Heart left ventricle (tissue), 16 donors: ENCODE measurements around the gene RGPD4. TPM values are rescaled to one million over a fixed set of nuclear protein-coding genes. Genes with fewer than 3 reads are reported as not detected.
A peak's percentile ranks its signal among the peaks of the same experiment; 100 is the strongest.
"Not testable (repeated sequence)": the region's sequence is repeated elsewhere in the genome, so short reads cannot be mapped to it uniquely, and the experiment has no call there.

ENCODE experiments used
- ATAC-seq, 4 donors: fragments of 200-7000 bp; cut with Tn5 transposase; one replicate each; pipeline ENCODE4 v1.9.1; 2020 to 2022; ENCODE audit warnings: moderate library complexity in 4 of 4, mild to moderate bottlenecking in 3 of 4, moderate number of reproducible peaks in 1 of 4
- DNase-seq, 5 donors: peaks; one replicate each; pipeline ENCODE4 v3.0.0-alpha.2; 2020
- H3K27ac ChIP-seq, 12 donors: fragments of 200-600 bp; sonication (generic) in 4 of 12; one replicate each; pipeline versions ENCODE4 v1.5.0 to v1.8.0; 2016 to 2022; ENCODE audit warnings: mild to moderate bottlenecking in 2 of 12
- H3K27me3 ChIP-seq, 9 donors: fragments of 200-600 bp; sonication (generic) in 2 of 9; one replicate each; pipeline versions ENCODE4 v1.5.1 to v1.8.0; 2016 to 2022; ENCODE audit warnings: mild to moderate bottlenecking in 3 of 9
- H3K36me3 ChIP-seq, 9 donors: fragments of 200-600 bp; sonication (generic) in 2 of 9; one replicate each; pipeline versions ENCODE4 v1.5.0 to v1.8.0; 2018 to 2022; ENCODE audit warnings: mild to moderate bottlenecking in 2 of 9
- H3K4me1 ChIP-seq, 12 donors: fragments of 200-600 bp; sonication (generic) in 4 of 12; one replicate each; pipeline versions ENCODE4 v1.5.0 to v1.8.0; 2016 to 2022; ENCODE audit warnings: mild to moderate bottlenecking in 3 of 12
- H3K4me3 ChIP-seq, 12 donors: fragments of 200-600 bp; sonication (generic) in 4 of 12; one replicate each; pipeline versions ENCODE4 v1.5.0 to v1.8.0; 2017 to 2022; ENCODE audit warnings: mild to moderate bottlenecking in 9 of 12, moderate library complexity in 4 of 12
- H3K9me3 ChIP-seq, 12 donors: fragments of 200-600 bp; sonication (generic) in 4 of 12; one replicate each; pipeline versions ENCODE4 v1.5.0 to v1.8.0; 2016 to 2022; ENCODE audit warnings: mild to moderate bottlenecking in 1 of 12
- CTCF ChIP-seq, 12 donors: fragments of 200-600 bp; sonication (generic) in 4 of 12; IDR thresholded peaks; one replicate each; pipeline versions ENCODE4 v1.5.0 to v1.8.0; 2018 to 2022; ENCODE audit warnings: antibody characterized with exemption in 12 of 12, mild to moderate bottlenecking in 5 of 12
- POLR2A ChIP-seq, 2 donors: fragments of 450-650 bp; IDR thresholded peaks; one replicate each; pipeline ENCODE4 v1.6.1; 2017; ENCODE audit warnings: antibody characterized with exemption in 2 of 2, mild to moderate bottlenecking in 2 of 2, moderate library complexity in 2 of 2
- WGBS, 4 donors: extraction: QIAGEN DNeasy Blood & Tissue Kit in 2 of 4; methylation state at CpG; one replicate each; pipeline versions ENCODE4 v1.1.5 to v1.1.7; 2013 to 2018; 5-methylcytosine and 5-hydroxymethylcytosine counted together
- intact Hi-C, 10 donors: fragments of 100-400 bp; cut with DNase I; formaldehyde crosslinking; loops; one replicate each; pipeline versions ENCODE4 v1.11.1 to v1.14.2; 2022
- long read RNA-seq, 3 donors: library from polyadenylated mRNA; unstranded; transcript quantifications; one replicate each; pipeline ENCODE4 v2.0.0, GENCODE V29; 2020 to 2021
- polyA plus RNA-seq, 2 donors: library from polyadenylated mRNA; stranded (reverse); fragments of 200-250 nt; gene quantifications; one replicate each; pipeline ENCODE4 v1.2.3, GENCODE V29; 2013
- total RNA-seq, 9 donors: library from RNA; depleted of rRNA in 2 of 9; stranded (reverse); fragments of >200 nt in 2 of 9; fragmentation: NEBNext Ultra II Directional in 3 of 9; extraction: Animal tissue kit (Norgen Biotek cat#: 25700) in 3 of 9; gene quantifications; one replicate each; pipeline versions ENCODE4 v1.1.0 to v1.2.4, GENCODE V29; 2016 to 2023
- donor health status: ischemic (EF 13 %, LVEDD 7.1; RV severe dilation, severe dysfunction).
- donor health status: healthy with polysubstance abuse.
- donor health status: DM: no; HTN: yes; CAD: no.
- donor health status: DM: no; HTN: no; CAD: no.
- donor health status: ischemic (EF 25% LVEDD 6.9; RV normal size, moderate dysfunction).
- donor health status: ischemic (EF 25% LVEDD 5.7; RV mildly dilated, moderate dysfunction).
- donor health status: healthy.
- donor health status: DM: yes; HTN: yes; CAD: no.
- donor health status: ischemic (EF 35%, LVEDD 5.7; RV mildly dilated, moderate dysfunction).
- donor health status: nonischemic (EF 11% LVEDD 7.7; RV severe dilation, severe dysfunction).
- donor health status: DM: yes; HTN: yes; CAD: no.
- donor health status: PGD.
- donor health status: ischemic (EF 29% LVEDD 5.4; RV normal size, mild dysfunction).
- donor health status: nonischemic (EF 23%, LVEDD 6.1; RV moderate dilation, normal function).

Gene RGPD4
- under 1 TPM in 2 of 9 donors, not detected in 7; 0.05 to 0.11 TPM for total RNA-seq
- polyA plus RNA-seq, result not detected
- long read RNA-seq, donor 1, result 0 reads
- long read RNA-seq, donor 2, result 0 reads
- long read RNA-seq, donor 3, result 0 reads

DNA sequence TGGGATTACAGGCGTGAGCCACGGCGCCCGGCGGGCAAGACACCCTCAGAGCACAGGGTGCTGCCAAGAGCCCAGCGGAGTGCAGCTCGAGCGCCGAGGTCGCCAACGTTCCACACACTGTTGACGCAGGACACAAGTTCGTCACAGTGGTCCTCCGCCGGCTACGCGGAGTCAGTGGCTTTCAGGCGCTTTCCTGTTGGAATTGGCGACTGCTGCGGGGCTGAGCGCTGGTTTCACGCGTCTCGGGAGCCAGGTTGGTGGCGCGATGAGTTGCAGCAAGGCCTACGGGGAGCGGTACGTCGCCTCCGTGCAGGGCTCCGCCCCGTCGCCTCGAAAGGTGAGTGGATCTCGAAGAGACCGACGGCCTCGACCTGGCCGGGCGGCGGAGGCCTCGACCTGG, at the start of gene RGPD4:
Gene RGPD4, plus strand, starts transcription at position 144 of the 400 bp plus-strand sequence. Its CDS starts 122 bp downstream, at position 266.
- ATAC-seq, H3K4me1 ChIP-seq, H3K27me3 ChIP-seq, H3K4me3 ChIP-seq, H3K9me3 ChIP-seq, H3K27ac ChIP-seq, H3K36me3 ChIP-seq, intact Hi-C loops: not testable (repeated sequence)
- peak in 1 of 5 donors; percentile 56 for DNase-seq
- WGBS, 4 donors, result 92 to 96% (median 94%) methylated on average over 19 to 43 of the region's 43 CpGs

DNA sequence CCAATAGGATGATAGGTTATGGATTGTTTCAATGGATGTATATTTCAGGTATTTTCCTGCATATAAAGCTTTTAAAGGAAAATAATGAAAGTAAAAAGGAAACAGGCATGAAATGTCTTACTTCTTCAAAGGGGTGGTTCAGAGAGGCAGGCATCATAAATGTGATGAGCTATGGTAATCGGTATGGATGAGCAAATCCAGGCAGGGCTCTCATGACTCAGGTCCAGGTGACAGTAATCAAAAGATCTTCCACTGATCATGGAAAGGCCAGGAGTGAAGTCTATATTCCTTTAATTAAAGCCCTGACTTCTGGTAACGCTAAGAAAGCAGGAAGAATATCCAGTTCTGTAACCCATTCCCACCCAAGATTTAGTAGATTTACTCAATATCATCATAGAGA, 48.7 kb upstream of the RGPD4 start:
- 80 to 94% (median 88%) methylated on average over 2 of the region's 2 CpGs for WGBS, 4 donors
- no peak for ATAC-seq

GRCh38 chr2:107785756-107786155, 40.9 kb upstream of the RGPD4 start:
- intact Hi-C loops, result no loop called here
- 58 to 73% (median 61%) methylated on average over 1 of the region's 1 CpG for WGBS, 4 donors

More for the DNA sequence above, 48.7 kb upstream of the RGPD4 start:
- H3K9me3 ChIP-seq, result no peaks in the 10 kb centered on the region
- H3K4me1 ChIP-seq, result no peaks in the 10 kb centered on the region
- H3K27ac ChIP-seq, result no peak overlapping the region
- intact Hi-C loops, result no loop called here
- no peaks in the 10 kb centered on the region for H3K27me3 ChIP-seq
- H3K4me3 ChIP-seq, result no peak overlapping the region
- H3K36me3 ChIP-seq, result no peaks in the 10 kb centered on the region
- no peak for DNase-seq
- TF ChIP-seq CTCF (IDR thresholded peaks at IDR 0.05) (no peak), POLR2A (IDR thresholded peaks at IDR 0.05) (no peak)

GRCh38 chr2:107790837-107791236, 35.9 kb upstream of the RGPD4 start:
- WGBS, 4 donors, result 71 to 81% (median 76%) methylated on average over 1 of the region's 1 CpG

More at GRCh38 chr2:107785756-107786155, 40.9 kb upstream of the RGPD4 start:
- Histone ChIP-seq H3K27me3 (peaks cover 0 to 5% (median 0%) of the 10 kb centered on the region in 9 donors), H3K36me3 (no peaks in the 10 kb centered on the region), H3K27ac (no peak overlapping the region), H3K4me3 (no peak overlapping the region), H3K4me1 (no peaks in the 10 kb centered on the region), H3K9me3 (no peaks in the 10 kb centered on the region)
- no peak for DNase-seq
- no peak for ATAC-seq
- no peak for TF ChIP-seq POLR2A (IDR thresholded peaks at IDR 0.05)
- no peak for TF ChIP-seq CTCF (IDR thresholded peaks at IDR 0.05)

More at GRCh38 chr2:107790837-107791236, 35.9 kb upstream of the RGPD4 start:
- no peak for TF ChIP-seq CTCF (IDR thresholded peaks at IDR 0.05)
- TF ChIP-seq POLR2A (IDR thresholded peaks at IDR 0.05), result no peak
- Histone ChIP-seq H3K4me3 (no peak overlapping the region), H3K27me3 (peaks cover 0 to 5% (median 0%) of the 10 kb centered on the region in 9 donors), H3K27ac (no peak overlapping the region), H3K4me1 (no peaks in the 10 kb centered on the region), H3K9me3 (no peaks in the 10 kb centered on the region), H3K36me3 (no peaks in the 10 kb centered on the region)
- ATAC-seq, result no peak
- intact Hi-C loops, result no loop called here
- no peak for DNase-seq
